Measurements from ENCODE around the gene CORO2B.

Gene CORO2B

GRCh38 chr15:68635141-68635540 is 56.3 kb downstream of the CORO2B start:
- DNase-seq, result no peak
- TF ChIP-seq, protein P1, sequence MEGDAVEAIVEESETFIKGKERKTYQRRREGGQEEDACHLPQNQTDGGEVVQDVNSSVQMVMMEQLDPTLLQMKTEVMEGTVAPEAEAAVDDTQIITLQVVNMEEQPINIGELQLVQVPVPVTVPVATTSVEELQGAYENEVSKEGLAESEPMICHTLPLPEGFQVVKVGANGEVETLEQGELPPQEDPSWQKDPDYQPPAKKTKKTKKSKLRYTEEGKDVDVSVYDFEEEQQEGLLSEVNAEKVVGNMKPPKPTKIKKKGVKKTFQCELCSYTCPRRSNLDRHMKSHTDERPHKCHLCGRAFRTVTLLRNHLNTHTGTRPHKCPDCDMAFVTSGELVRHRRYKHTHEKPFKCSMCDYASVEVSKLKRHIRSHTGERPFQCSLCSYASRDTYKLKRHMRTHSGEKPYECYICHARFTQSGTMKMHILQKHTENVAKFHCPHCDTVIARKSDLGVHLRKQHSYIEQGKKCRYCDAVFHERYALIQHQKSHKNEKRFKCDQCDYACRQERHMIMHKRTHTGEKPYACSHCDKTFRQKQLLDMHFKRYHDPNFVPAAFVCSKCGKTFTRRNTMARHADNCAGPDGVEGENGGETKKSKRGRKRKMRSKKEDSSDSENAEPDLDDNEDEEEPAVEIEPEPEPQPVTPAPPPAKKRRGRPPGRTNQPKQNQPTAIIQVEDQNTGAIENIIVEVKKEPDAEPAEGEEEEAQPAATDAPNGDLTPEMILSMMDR (IDR thresholded peaks at IDR 0.05; ENCODE audit: low read length), result no peak
- TF ChIP-seq EZH2phosphoT487 (IDR thresholded peaks at IDR 0.05; ENCODE audit: low read length), result no peak
- TF ChIP-seq EZH2 (optimal IDR thresholded peaks at IDR 0.05; ENCODE audit: low read depth, low read length), result no peak
- Histone ChIP-seq H3K27ac (ENCODE audit: low read length) (no peak overlapping the region), H3K27me3 (replicated peaks; ENCODE audit: insufficient read depth, low read length) (no peaks in the 10 kb centered on the region), H3K9ac (ENCODE audit: low read length) (no peak overlapping the region), H3K79me2 (ENCODE audit: low read length) (no peaks in the 10 kb centered on the region), H3F3A (ENCODE audit: insufficient read depth, low read length) (no peaks in the 10 kb centered on the region), H3K9me3 (replicated peaks; ENCODE audit: insufficient read depth, low read length) (no peaks in the 10 kb centered on the region), H3K4me3 (ENCODE audit: low read length) (no peak overlapping the region), H4K20me1 (ENCODE audit: insufficient read depth, low read length) (no peaks in the 10 kb centered on the region), H3K4me1 (ENCODE audit: low read length) (no peaks in the 10 kb centered on the region), H2AFZ (ENCODE audit: low read length) (no peak overlapping the region), H3K9me2 (replicated peaks; ENCODE audit: insufficient read depth, low read length) (no peaks in the 10 kb centered on the region), H3K4me2 (ENCODE audit: low read depth, low read length) (no peak overlapping the region), H3K36me3 (replicated peaks; ENCODE audit: insufficient read depth, low read length) (no peaks in the 10 kb centered on the region)

- H3K9me3 ChIP-seq (replicated peaks; ENCODE audit: insufficient read depth, low read length), result no peaks in the 10 kb centered on the region
- H2AFZ ChIP-seq (ENCODE audit: low read length), result no peak overlapping the region
- no peak overlapping the region for H3K27ac ChIP-seq (ENCODE audit: low read length)
- H3F3A ChIP-seq (ENCODE audit: insufficient read depth, low read length), result no peaks in the 10 kb centered on the region
- no peak for DNase-seq
- no peaks in the 10 kb centered on the region for H3K9me2 ChIP-seq (replicated peaks; ENCODE audit: insufficient read depth, low read length)
- no peak for TF ChIP-seq EZH2 (optimal IDR thresholded peaks at IDR 0.05; ENCODE audit: low read depth, low read length)
- TF ChIP-seq EZH2phosphoT487 (IDR thresholded peaks at IDR 0.05; ENCODE audit: low read length), result no peak
- TF ChIP-seq, protein P1 (IDR thresholded peaks at IDR 0.05; ENCODE audit: low read length), result no peak
- no peak overlapping the region for H3K4me2 ChIP-seq (ENCODE audit: low read depth, low read length)
- H3K4me1 ChIP-seq (ENCODE audit: low read length), result no peaks in the 10 kb centered on the region
- H4K20me1 ChIP-seq (ENCODE audit: insufficient read depth, low read length), result no peaks in the 10 kb centered on the region
- no peaks in the 10 kb centered on the region for H3K27me3 ChIP-seq (replicated peaks; ENCODE audit: insufficient read depth, low read length)
- no peak overlapping the region for H3K9ac ChIP-seq (ENCODE audit: low read length)
- H3K36me3 ChIP-seq (replicated peaks; ENCODE audit: insufficient read depth, low read length), result no peaks in the 10 kb centered on the region
- H3K4me3 ChIP-seq (ENCODE audit: low read length), result no peak overlapping the region
- H3K79me2 ChIP-seq (ENCODE audit: low read length), result no peaks in the 10 kb centered on the region
These were observed 57.5 kb downstream of the CORO2B start for GRCh38 chr15:68636256-68636655.

DNA sequence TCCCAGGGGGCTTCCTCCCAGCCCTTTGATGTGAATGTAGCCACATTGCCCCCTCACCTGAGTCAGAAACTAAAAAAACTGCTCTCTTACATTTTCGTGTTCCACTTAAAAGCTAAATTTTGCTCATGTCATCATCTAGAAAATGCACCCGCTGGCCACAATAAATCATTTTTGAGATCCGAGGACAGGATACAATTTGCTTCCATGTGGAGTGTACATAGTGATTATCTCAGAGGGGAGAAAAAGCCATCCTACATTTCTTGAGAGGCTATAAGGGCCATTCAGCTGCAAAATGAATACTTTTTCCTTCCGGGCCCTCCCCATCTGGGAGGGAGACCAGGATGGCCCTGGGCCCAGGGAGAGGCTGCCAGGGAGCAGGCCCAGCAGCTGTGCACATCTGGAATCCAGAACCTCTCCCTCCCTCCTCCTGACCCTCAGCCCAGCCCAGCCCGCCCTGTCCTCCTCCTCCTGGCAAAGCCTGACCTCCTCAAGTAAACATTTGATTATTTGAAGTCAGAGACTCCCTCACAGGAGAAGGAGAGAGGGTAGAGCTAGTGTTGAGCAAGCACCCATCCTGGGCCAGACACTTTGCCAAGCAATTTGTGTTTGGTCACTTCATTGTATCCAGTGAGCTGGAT is 59.1 kb downstream of the CORO2B start:
- Histone ChIP-seq H3K27me3 (replicated peaks; ENCODE audit: insufficient read depth, low read length) (no peaks in the 10 kb centered on the region), H4K20me1 (ENCODE audit: insufficient read depth, low read length) (no peaks in the 10 kb centered on the region), H3K9me3 (replicated peaks; ENCODE audit: insufficient read depth, low read length) (no peaks in the 10 kb centered on the region), H3F3A (ENCODE audit: insufficient read depth, low read length) (no peaks in the 10 kb centered on the region), H3K4me2 (ENCODE audit: low read depth, low read length) (no peak overlapping the region), H3K4me1 (ENCODE audit: low read length) (no peaks in the 10 kb centered on the region), H3K27ac (ENCODE audit: low read length) (no peak overlapping the region), H3K4me3 (ENCODE audit: low read length) (no peak overlapping the region), H2AFZ (ENCODE audit: low read length) (no peak overlapping the region), H3K79me2 (ENCODE audit: low read length) (no peaks in the 10 kb centered on the region), H3K36me3 (replicated peaks; ENCODE audit: insufficient read depth, low read length) (no peaks in the 10 kb centered on the region), H3K9me2 (replicated peaks; ENCODE audit: insufficient read depth, low read length) (no peaks in the 10 kb centered on the region), H3K9ac (ENCODE audit: low read length) (no peak overlapping the region)
- DNase-seq, result no peak
- no peak for TF ChIP-seq EZH2phosphoT487 (IDR thresholded peaks at IDR 0.05; ENCODE audit: low read length)
- TF ChIP-seq EZH2 (optimal IDR thresholded peaks at IDR 0.05; ENCODE audit: low read depth, low read length), result no peak
- TF ChIP-seq, protein P1 (IDR thresholded peaks at IDR 0.05; ENCODE audit: low read length), result no peak
